ENCODE measurements around the gene SLC39A11.

SLC39A11 gene

DNA sequence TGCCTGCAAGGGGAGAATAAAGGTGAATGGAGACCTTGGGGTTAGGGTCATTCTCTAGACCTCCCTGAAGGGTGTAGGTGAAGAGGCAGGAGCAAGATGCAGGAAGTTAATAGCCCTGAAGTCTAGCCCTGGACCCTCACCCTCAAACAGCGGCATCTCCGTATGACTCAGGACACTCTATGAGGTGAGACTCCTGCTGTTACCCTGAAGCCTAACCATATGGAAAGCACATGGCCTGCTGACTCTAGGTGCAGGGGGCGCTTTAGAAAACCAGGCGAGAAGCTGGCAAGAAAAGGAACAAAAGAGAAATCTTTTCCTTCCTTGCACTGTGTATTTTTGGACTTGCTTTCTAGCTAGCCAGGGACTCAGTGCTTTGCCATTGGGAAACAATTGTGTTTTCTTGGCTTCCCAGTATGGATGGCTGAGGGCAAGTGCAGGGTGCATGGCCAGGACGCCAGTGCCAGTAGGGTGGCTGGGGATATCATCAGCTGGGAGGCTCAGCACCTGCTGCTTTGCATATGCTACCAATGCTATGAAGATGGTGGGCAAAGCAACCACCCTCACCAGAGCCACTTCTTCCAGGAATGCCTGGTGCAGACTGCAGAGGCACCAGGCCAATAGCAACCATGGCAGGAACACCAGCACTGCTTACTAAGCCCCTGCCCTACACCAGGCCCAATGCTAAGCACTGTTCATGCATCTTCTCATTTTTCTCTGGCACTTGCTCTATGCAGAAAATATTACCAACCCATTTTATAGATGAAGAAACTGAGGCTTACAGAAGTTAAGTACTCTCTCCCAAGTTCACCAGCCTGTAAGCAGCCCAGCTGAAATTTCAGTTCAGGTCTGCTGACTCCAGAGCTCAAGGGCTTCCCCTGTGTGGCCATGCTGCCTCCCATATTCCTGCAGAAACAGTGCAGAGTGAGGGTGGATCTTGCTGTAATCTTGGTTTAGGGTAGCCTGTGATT is 425.1 kb downstream of the SLC39A11 start:
- no peak for DNase-seq

GRCh38 chr17:72665852-72666851 is 426.3 kb downstream of the SLC39A11 start:
- DNase-seq = no peak

- DNase-seq = no peak
These were observed 429.7 kb downstream of the SLC39A11 start for GRCh38 chr17:72662827-72663190.

- no peak for DNase-seq
These were observed 430.3 kb downstream of the SLC39A11 start for GRCh38 chr17:72661945-72662826.

GRCh38 chr17:72661116-72661944 is 431.2 kb downstream of the SLC39A11 start:
- DNase-seq = no peak

GRCh38 chr17:72660274-72661115 is 432.0 kb downstream of the SLC39A11 start:
- no peak for DNase-seq

GRCh38 chr17:72659811-72660210 is 432.7 kb downstream of the SLC39A11 start:
- DNase-seq = no peak

- no peak for DNase-seq
These were observed 433.8 kb downstream of the SLC39A11 start for GRCh38 chr17:72658675-72659074.

- no peak for DNase-seq
These were observed 434.8 kb downstream of the SLC39A11 start for GRCh38 chr17:72657467-72658317.

GRCh38 chr17:72656130-72656763 is 436.2 kb downstream of the SLC39A11 start:
- DNase-seq = no peak

DNA sequence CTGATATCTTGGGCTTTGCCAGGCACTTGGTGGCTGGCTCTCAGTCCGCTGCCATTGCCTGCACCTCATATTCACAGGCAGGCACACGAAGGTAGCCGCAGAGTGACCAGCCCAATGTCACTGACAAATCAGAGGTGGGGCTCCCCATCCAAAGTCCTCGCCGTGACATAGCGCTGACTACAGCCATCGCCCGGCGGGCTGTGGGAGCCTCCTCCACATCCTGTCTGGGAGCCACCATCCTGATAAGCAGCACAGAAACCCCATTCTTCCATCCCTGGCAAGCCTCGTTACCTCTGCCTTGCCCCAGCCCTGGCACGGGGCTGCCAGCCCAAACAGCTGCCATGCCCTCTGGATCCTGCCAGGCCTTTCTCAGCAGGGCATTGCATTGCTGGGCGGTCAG is 437.8 kb downstream of the SLC39A11 start:
- no peak for DNase-seq

DNA sequence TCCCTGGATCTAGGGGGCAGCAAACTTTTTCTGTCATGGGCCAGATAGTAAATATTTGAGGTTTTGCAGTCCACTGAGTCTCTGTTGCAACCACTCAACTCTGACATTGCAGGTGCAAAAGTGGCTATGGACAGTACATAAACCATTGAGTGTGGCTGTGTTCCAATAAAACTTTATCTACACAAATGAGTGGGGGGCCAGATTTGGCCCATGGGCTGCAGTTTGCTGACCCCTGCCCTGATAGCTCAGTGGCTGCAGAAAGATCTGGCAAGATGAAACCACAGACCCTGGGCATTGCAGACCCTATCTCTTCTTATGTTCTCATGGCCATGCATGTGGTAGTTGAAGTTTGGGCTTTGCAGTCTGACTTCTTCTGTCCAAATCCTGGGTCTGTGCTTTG is 440.5 kb downstream of the SLC39A11 start:
- DNase-seq = no peak

DNA sequence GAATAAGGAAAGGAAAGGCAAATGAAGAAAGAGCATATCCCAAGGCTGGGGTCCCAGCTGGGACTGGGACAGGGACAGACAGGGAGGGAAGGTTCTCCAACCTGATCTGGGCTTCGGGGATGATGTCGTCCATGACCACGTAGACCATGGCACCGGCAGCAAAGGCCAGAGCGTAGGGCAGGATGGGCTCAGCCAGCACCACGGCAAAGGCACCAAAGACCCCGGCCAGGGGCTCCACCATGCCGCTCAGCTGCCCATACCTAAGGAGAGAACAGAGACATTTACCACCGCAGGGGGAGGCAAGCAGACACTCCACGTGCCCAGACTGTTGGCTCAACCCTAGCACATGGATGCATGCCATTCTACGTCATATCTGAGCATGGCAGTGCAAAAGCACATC is 443.8 kb downstream of the SLC39A11 start:
- DNase-seq = no peak

DNA sequence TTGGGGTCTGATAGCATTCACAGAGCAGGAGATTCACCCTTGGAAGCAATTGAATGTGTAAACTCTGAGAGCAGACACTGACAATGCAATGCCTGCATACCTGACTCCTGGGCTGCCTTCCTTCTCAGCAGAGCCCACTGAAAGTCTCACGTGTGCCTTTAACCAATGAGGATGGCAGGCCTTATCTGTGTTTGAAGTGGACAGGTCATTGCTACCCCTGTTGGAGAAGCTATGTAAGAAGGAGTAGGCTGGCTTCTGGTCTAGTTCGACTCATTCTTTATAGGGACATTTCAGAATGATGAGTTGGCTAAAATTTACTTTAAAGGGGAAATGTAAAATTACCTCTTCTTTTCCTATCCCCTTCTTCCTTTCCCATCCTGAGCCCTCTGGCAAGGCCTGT is 446.3 kb downstream of the SLC39A11 start:
- no peak for DNase-seq

DNA sequence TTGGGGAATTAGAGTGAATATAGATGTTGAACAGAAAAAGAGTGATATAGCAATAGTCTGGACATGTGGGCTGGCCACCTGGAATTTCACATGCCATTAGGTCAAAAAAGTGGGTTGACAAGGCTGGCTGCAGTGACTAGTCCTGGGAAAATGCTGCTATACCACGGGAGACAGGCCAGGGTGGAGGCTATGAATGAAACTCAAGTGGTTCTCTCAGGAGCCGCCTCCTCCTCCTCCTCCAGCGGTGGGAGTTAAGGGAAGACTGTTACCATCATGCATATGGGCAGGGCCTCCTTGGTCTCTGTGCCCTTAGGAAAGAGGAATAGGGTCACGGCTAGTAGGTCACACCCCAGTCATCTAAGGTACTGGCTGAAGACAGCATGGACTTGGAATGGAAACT is 448.0 kb downstream of the SLC39A11 start:
- no peak for DNase-seq

DNA sequence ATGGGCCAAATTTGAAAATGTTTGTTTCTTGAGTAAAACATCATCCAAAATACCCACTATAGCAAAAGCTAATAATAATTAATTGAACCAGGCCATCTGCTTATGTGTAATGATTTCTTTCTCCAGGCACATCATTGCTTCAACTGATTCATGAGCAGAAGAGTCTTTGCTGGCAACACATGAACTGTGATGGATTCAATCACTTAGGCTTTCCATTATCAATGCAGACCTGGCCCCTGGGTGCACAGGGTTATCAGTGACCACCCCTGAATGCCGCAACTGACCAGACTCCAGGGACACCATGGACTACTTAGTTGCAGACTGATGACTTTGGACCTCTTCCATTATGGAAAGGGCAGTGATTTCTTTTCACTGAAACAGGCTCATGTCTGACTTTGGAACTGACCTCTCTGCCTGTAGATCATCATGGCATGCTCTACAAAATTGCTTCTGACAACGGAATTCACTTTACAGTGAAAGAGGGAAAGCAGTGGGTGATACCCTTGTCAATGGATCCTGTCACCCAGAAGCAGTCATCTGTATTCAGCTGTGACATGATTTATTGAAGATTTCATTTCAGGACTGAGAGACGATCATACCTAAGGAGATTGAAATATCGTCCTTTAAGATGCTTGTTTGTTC is 448.8 kb downstream of the SLC39A11 start:
- no peak for DNase-seq

DNA sequence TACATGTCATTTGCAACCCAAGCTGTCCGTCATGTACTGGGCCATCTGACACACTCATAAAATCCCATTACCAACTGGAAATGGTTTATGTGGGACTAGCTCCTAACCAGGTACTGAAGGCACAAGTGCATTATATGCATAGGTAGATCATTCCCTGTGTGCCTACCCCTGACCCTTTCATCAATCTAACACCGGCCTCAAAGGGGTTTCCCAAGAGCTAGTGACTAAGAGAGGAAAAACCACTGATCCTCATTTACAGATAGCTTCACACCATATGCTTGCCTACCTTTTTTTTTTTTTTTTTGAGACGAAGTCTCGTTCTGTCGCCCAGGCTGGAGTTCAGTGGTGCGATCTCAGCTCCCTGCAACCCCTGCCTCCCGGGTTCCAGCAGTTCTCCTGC is 449.8 kb downstream of the SLC39A11 start:
- DNase-seq = no peak

- no peak for DNase-seq
These were observed 451.9 kb downstream of the SLC39A11 start for GRCh38 chr17:72640415-72641165.

Measured in CD4-positive, alpha-beta T cell treated with Interleukin-4 for 4 hours (primary cell).